Measurements from ENCODE around the gene KNOP1.
"Not testable (repeated sequence)": the region's sequence is repeated elsewhere in the genome, so short reads cannot be mapped to it uniquely, and the experiment has no call there.

KNOP1 gene

GRCh38 chr16:19690196-19690595 lies 27.8 kb downstream of the KNOP1 start:
- H3K4me3 ChIP-seq (ENCODE audit: low read length) = no peak overlapping the region
- TF ChIP-seq ZNF274 (IDR thresholded peaks at IDR 0.05; ENCODE audit: low read depth, low read length) = no peak

GRCh38 chr16:19689342-19689741 lies 28.7 kb downstream of the KNOP1 start:
- no peak for TF ChIP-seq ZNF274 (IDR thresholded peaks at IDR 0.05; ENCODE audit: low read depth, low read length)
- no peak overlapping the region for H3K4me3 ChIP-seq (ENCODE audit: low read length)

GRCh38 chr16:19688396-19689024 lies 29.5 kb downstream of the KNOP1 start:
- H3K4me3 ChIP-seq (ENCODE audit: low read length) = no peak overlapping the region
- TF ChIP-seq ZNF274 (IDR thresholded peaks at IDR 0.05; ENCODE audit: low read depth, low read length) = no peak

GRCh38 chr16:19687279-19687678 lies 30.7 kb downstream of the KNOP1 start:
- no peak for TF ChIP-seq ZNF274 (IDR thresholded peaks at IDR 0.05; ENCODE audit: low read depth, low read length)
- no peak overlapping the region for H3K4me3 ChIP-seq (ENCODE audit: low read length)

- H3K4me3 ChIP-seq (ENCODE audit: low read length) = no peak overlapping the region
- TF ChIP-seq ZNF274 (IDR thresholded peaks at IDR 0.05; ENCODE audit: low read depth, low read length) = no peak
Observed at GRCh38 chr16:19685176-19685575, 32.9 kb downstream of the KNOP1 start.

GRCh38 chr16:19683453-19684236 lies 34.4 kb downstream of the KNOP1 start:
- TF ChIP-seq ZNF274 (IDR thresholded peaks at IDR 0.05; ENCODE audit: low read depth, low read length) = no peak
- H3K4me3 ChIP-seq (ENCODE audit: low read length) = no peak overlapping the region

- no peak overlapping the region for H3K4me3 ChIP-seq (ENCODE audit: low read length)
- no peak for TF ChIP-seq ZNF274 (IDR thresholded peaks at IDR 0.05; ENCODE audit: low read depth, low read length)
Observed at GRCh38 chr16:19681637-19682036, 36.4 kb downstream of the KNOP1 start.

- TF ChIP-seq ZNF274 (IDR thresholded peaks at IDR 0.05; ENCODE audit: low read depth, low read length) = no peak
- H3K4me3 ChIP-seq (ENCODE audit: low read length) = no peak overlapping the region
Observed at GRCh38 chr16:19680881-19681340, 37.1 kb downstream of the KNOP1 start.

GRCh38 chr16:19679281-19679680 lies 38.7 kb downstream of the KNOP1 start:
- not testable (repeated sequence) for H3K4me3 ChIP-seq (ENCODE audit: low read length)

GRCh38 chr16:19678804-19679203 lies 39.2 kb downstream of the KNOP1 start:
- no peak for TF ChIP-seq ZNF274 (IDR thresholded peaks at IDR 0.05; ENCODE audit: low read depth, low read length)

GRCh38 chr16:19677402-19677801 lies 40.6 kb downstream of the KNOP1 start:
- TF ChIP-seq ZNF274 (IDR thresholded peaks at IDR 0.05; ENCODE audit: low read depth, low read length) = no peak
- no peak overlapping the region for H3K4me3 ChIP-seq (ENCODE audit: low read length)

More at GRCh38 chr16:19678804-19679203, 39.2 kb downstream of the KNOP1 start:
- no peak overlapping the region for H3K4me3 ChIP-seq (ENCODE audit: low read length)

- no peak overlapping the region for H3K4me3 ChIP-seq (ENCODE audit: low read length)
- TF ChIP-seq ZNF274 (IDR thresholded peaks at IDR 0.05; ENCODE audit: low read depth, low read length) = no peak
Observed at GRCh38 chr16:19674485-19674884, 43.5 kb downstream of the KNOP1 start.

- no peak for TF ChIP-seq ZNF274 (IDR thresholded peaks at IDR 0.05; ENCODE audit: low read depth, low read length)
- H3K4me3 ChIP-seq (ENCODE audit: low read length) = no peak overlapping the region
Observed at GRCh38 chr16:19672378-19672777, 45.6 kb downstream of the KNOP1 start.

- TF ChIP-seq ZNF274 (IDR thresholded peaks at IDR 0.05; ENCODE audit: low read depth, low read length) = no peak
- no peak overlapping the region for H3K4me3 ChIP-seq (ENCODE audit: low read length)
Observed at GRCh38 chr16:19666477-19666876, 51.5 kb downstream of the KNOP1 start.

- not testable (repeated sequence) for H3K4me3 ChIP-seq (ENCODE audit: low read length)
Observed at GRCh38 chr16:19665313-19665712, 52.7 kb downstream of the KNOP1 start.
